ENCODE measurements around the gene PACS2. TPM values are rescaled to one million over a fixed set of nuclear protein-coding genes. Genes with fewer than 3 reads are reported as not detected.

Gene PACS2
- total and polyA plus RNA-seq, 2 of the 4 experiments (the other 2 are of a cell fraction) = 15.6 to 32.2 TPM

- no peak for TF ChIP-seq RAD21 (IDR thresholded peaks at IDR 0.05; ENCODE audit: low read length)
Observed at GRCh38 chr14:105325716-105326567, 11.4 kb downstream of the PACS2 start (continued).

- Histone ChIP-seq H3K4me2 (ENCODE audit: low read depth, low read length) (no peak overlapping the region), H3K79me1 (ENCODE audit: low read depth in 1 of 2, low read length in 2 of 2) (peaks cover 15 to 64% of the 10 kb centered on the region in 2 experiments), H3K4ac (ENCODE audit: low read depth, low read length) (no peak overlapping the region), H2AFZ (replicated peaks; ENCODE audit: low read length, poor library complexity) (no peak overlapping the region), H3K27me3 (ENCODE audit: control insufficient read depth, insufficient read depth, low read length) (no peaks in the 10 kb centered on the region), H2AK5ac (ENCODE audit: low read depth, low read length) (peak overlapping the region; percentile 8; the same call in 1 of the 2 replicates), H3K27ac (ENCODE audit: insufficient read depth, low read length) (no peak overlapping the region), H3K4me1 (ENCODE audit: control insufficient read depth, insufficient read depth, low read length) (peaks cover 13% of the 10 kb centered on the region), H3K9me3 (ENCODE audit: control insufficient read depth, insufficient read depth, low read length) (no peaks in the 10 kb centered on the region; the same call in 1 of the 2 replicates), H4K5ac (ENCODE audit: low read depth, low read length) (no peak overlapping the region), H2BK20ac (ENCODE audit: low read depth, low read length) (no peak overlapping the region), H4K91ac (ENCODE audit: insufficient read depth, low read depth, low read length) (no peak overlapping the region), H3K4me3 (ENCODE audit: insufficient read depth, low read depth, low read length) (no peak overlapping the region), H3K9me1 (ENCODE audit: insufficient read depth, low read length) (peaks cover 16% of the 10 kb centered on the region; the same call in 1 of the 2 replicates), H3K18ac (ENCODE audit: low read depth, low read length) (no peak overlapping the region), H2BK5ac (ENCODE audit: low read depth, low read length, poor library complexity, severe bottlenecking) (no peak overlapping the region), H2AK9ac (replicated peaks; ENCODE audit: low read depth, low read length, poor library complexity) (no peak overlapping the region), H3K9ac (ENCODE audit: low read depth, low read length) (no peak overlapping the region), H3K14ac (replicated peaks; ENCODE audit: low read depth, low read length) (no peak overlapping the region), H3K23ac (ENCODE audit: low read depth, low read length) (no peak overlapping the region), H4K20me1 (ENCODE audit: insufficient read depth, low read length) (peaks cover 61% of the 10 kb centered on the region), H3K36me3 (ENCODE audit: control insufficient read depth, insufficient read depth, low read length) (no peaks in the 10 kb centered on the region; the same call in 1 of the 2 replicates), H2BK120ac (ENCODE audit: low read depth, low read length) (no peak overlapping the region), H2BK15ac (ENCODE audit: low read depth, low read length) (no peak overlapping the region), H3K56ac (ENCODE audit: extremely low read depth, insufficient read depth, low read length) (no peak overlapping the region), H4K8ac (ENCODE audit: low read depth in 2 of 2, low read length in 2 of 2) (no peak overlapping the region)
- POLR2A ChIA-PET (ENCODE audit: unreplicated experiment) = no interaction called here
- CTCF ChIA-PET = no interaction called here
- TF ChIP-seq CHD1 (IDR thresholded peaks at IDR 0.05; ENCODE audit: low read depth, low read length) = no peak
- TF ChIP-seq CTCF (conservative IDR thresholded peaks at IDR 0.05; ENCODE audit: low read depth, low read length) = no peak
- 80% methylated on average over 4 of the region's 9 CpGs; no CpG with 5 or more reads in 1 of the 2 experiments for WGBS, 2 experiments (ENCODE audit: extremely low coverage in 2 of 2, insufficient read length in 1 of 2)
- dilution Hi-C loops (cut with HindIII; ENCODE audit: low sequenced_read_pairs, unreplicated experiment) (no loop called here), intact Hi-C loops (cut with micrococcal nuclease) (no loop called here), in situ Hi-C loops (cut with MboI; ENCODE audit: low sequenced_read_pairs) (no loop called here)
- no TSS peak for BruUV-seq (replicated peaks)
- DNase-seq = no peak
- ATAC-seq (ENCODE audit: low read depth) = no peak
Observed at GRCh38 chr14:105326568-105326867, 12.0 kb downstream of the PACS2 start.

Measured in IMR-90 (cell line).